Endothelial cell of umbilical vein (primary cell): ENCODE results near the gene MAMDC4. TPM values are rescaled to one million over a fixed set of nuclear protein-coding genes. Genes with fewer than 3 reads are reported as not detected.

Source experiments
- BruUV-seq: library from RNA; stranded (reverse); fragments of 400-500 nt; replicated peaks from 2 replicates; lab custom pipeline; 2021; lab: Mats Ljungman, UMichigan
- CTCF ChIA-PET: fragments of 300-600, 350-600 bp; sonication (Branson Sonifier 250); formaldehyde crosslinking; loops from one replicate; lab custom pipeline; 2021; ENCODE audit warnings: antibody characterized with exemption, inconsistent platforms; lab: Charles Lee
- POLR2A ChIA-PET: fragments of 300-600, 350-600 bp; sonication (Branson Sonifier 250); formaldehyde crosslinking; loops from one replicate; lab custom pipeline; 2021; ENCODE audit warnings: antibody characterized with exemption, inconsistent platforms; lab: Charles Lee
- DNase-seq: peaks from one replicate; pipeline ENCODE4 v3.0.0-alpha.2; 2011; ENCODE audit warnings: low read depth, low spot score
- FAIRE-seq: peaks from 2 replicates; lab custom pipeline; 2011; peaks lifted over from hg19 to GRCh38; lab: Jason Lieb, UNC
- H2AFZ ChIP-seq: 2 replicates; pipeline ENCODE4 v1.6.0; 2012; ENCODE audit warnings: low read depth, low read length, control low read depth, inconsistent platforms
- H3K27ac ChIP-seq: 2 replicates; pipeline ENCODE4 v1.5.1; 2011; ENCODE audit warnings: low read depth, mild to moderate bottlenecking, control low read depth, low read length, moderate library complexity; ENCODE audit not compliant: insufficient read depth
- H3K27me3 ChIP-seq, 2 experiments: 2 replicates each; pipeline versions ENCODE4 v1.6.0 to v1.6.1; 2011; ENCODE audit warnings: low read length in 2 of 2, mixed read lengths in 1 of 2; ENCODE audit not compliant: control insufficient read depth in 2 of 2, insufficient read depth in 2 of 2
- H3K36me3 ChIP-seq, 2 experiments: 2 replicates in 1 of 2; 3 replicates in 1 of 2; pipeline ENCODE4 v1.5.1; 2011; ENCODE audit warnings: low read length in 2 of 2, mild to moderate bottlenecking in 1 of 2, moderate library complexity in 1 of 2; ENCODE audit not compliant: control insufficient read depth in 2 of 2, insufficient read depth in 2 of 2; ENCODE audit errors: extremely low read depth in 1 of 2
- H3K4me1 ChIP-seq: 3 replicates; pipeline ENCODE4 v1.5.1; 2011; ENCODE audit warnings: mild to moderate bottlenecking, low read length; ENCODE audit not compliant: control insufficient read depth, insufficient read depth; ENCODE audit errors: extremely low read depth
- H3K4me2 ChIP-seq: 2 replicates; pipeline ENCODE4 v1.6.1; 2011; ENCODE audit warnings: low read length, control low read depth, mixed read lengths; ENCODE audit not compliant: insufficient read depth
- H3K4me3 ChIP-seq, 3 experiments: fragments of 200-600 bp in 1 of 3; sonication (generic), shearing (Covaris generic) in 1 of 3; replicated peaks in 1 of 3; 2 replicates each; pipeline ENCODE4 v1.5.1; 2011 to 2016; ENCODE audit warnings: control low read depth in 3 of 3, low read length in 3 of 3, mild to moderate bottlenecking in 2 of 3, inconsistent platforms in 1 of 3, low read depth in 1 of 3, moderate library complexity in 1 of 3; ENCODE audit not compliant: insufficient read depth in 1 of 3
- H3K79me2 ChIP-seq: 2 replicates; pipeline ENCODE4 v1.6.0; 2012; ENCODE audit warnings: low read length, inconsistent platforms; ENCODE audit not compliant: control insufficient read depth, insufficient read depth
- H3K9ac ChIP-seq: replicated peaks from 2 replicates; pipeline ENCODE3; 2011; ENCODE audit warnings: low read length, control low read depth; ENCODE audit not compliant: insufficient read depth; ENCODE audit errors: extremely low read depth
- H3K9me1 ChIP-seq: replicated peaks from 3 replicates; pipeline ENCODE4 v1.6.0; 2011; ENCODE audit warnings: mild to moderate bottlenecking, low read length; ENCODE audit not compliant: control insufficient read depth, insufficient read depth; ENCODE audit errors: extremely low read depth
- H3K9me3 ChIP-seq: replicated peaks from 2 replicates; pipeline ENCODE4 v1.5.1; 2012; ENCODE audit warnings: low read length, inconsistent platforms; ENCODE audit not compliant: control insufficient read depth, insufficient read depth
- H4K20me1 ChIP-seq: replicated peaks from 2 replicates; pipeline ENCODE3; 2011; ENCODE audit warnings: mild to moderate bottlenecking, low read length; ENCODE audit not compliant: control insufficient read depth, insufficient read depth; ENCODE audit errors: extremely low read depth
- CTCF ChIP-seq, 2 donors: IDR thresholded peaks; 1 replicate in 1 of 2; 2 replicates in 1 of 2; pipeline ENCODE4 v1.5.1; 2011; ENCODE audit warnings: low read length in 2 of 2, mild to moderate bottlenecking in 2 of 2, moderate library complexity in 2 of 2, control low read depth in 1 of 2, inconsistent platforms in 1 of 2, low read depth in 1 of 2; ENCODE audit not compliant: insufficient read depth in 1 of 2; ENCODE audit errors: extremely low read depth in 1 of 2
- EZH2 ChIP-seq: IDR thresholded peaks from 2 replicates; pipeline ENCODE4 v1.6.1; 2012; ENCODE audit warnings: borderline replicate concordance, low read depth, mild to moderate bottlenecking, moderate library complexity, low read length, inconsistent platforms; ENCODE audit not compliant: severe bottlenecking
- FOS ChIP-seq: IDR thresholded peaks from 2 replicates; pipeline ENCODE4 v1.6.1; 2011; ENCODE audit warnings: mild to moderate bottlenecking, low read length, moderate library complexity, borderline replicate concordance; ENCODE audit not compliant: insufficient read depth
- GATA2 ChIP-seq: IDR thresholded peaks from 2 replicates; pipeline ENCODE4 v1.7.0; 2011; ENCODE audit warnings: low read depth, mild to moderate bottlenecking, moderate library complexity, mixed read lengths, low read length; ENCODE audit not compliant: insufficient read length, insufficient read depth
- JUN ChIP-seq: IDR thresholded peaks from 2 replicates; pipeline ENCODE4 v1.6.1; 2011; ENCODE audit warnings: borderline replicate concordance, low read depth; ENCODE audit not compliant: insufficient read length, insufficient read depth
- MAX ChIP-seq: IDR thresholded peaks from 2 replicates; pipeline ENCODE4 v1.6.1; 2011; ENCODE audit not compliant: insufficient read depth, insufficient read length
- MYC ChIP-seq: IDR thresholded peaks from one replicate; pipeline ENCODE4 v1.6.1; 2011; ENCODE audit warnings: mild to moderate bottlenecking, low read depth, low read length
- POLR2A ChIP-seq: IDR thresholded peaks from 2 replicates; pipeline ENCODE4 v1.6.1; 2012; ENCODE audit warnings: low read depth, mild to moderate bottlenecking, control low read depth, low read length
- POLR2AphosphoS5 ChIP-seq: IDR thresholded peaks from 2 replicates; pipeline ENCODE4 v1.6.1; 2012; ENCODE audit warnings: low read depth, mild to moderate bottlenecking, control low read depth, low read length, moderate library complexity; ENCODE audit not compliant: insufficient read depth
- dilution Hi-C: fragments of 300-500 bp; cut with MboI; formaldehyde crosslinking; loops from one replicate; pipeline ENCODE4 v1.15.0; 2019; ENCODE audit warnings: low sequenced_read_pairs; ENCODE audit not compliant: extremely low pct_ligation_motif_present
- intact Hi-C: fragments of 100-400 bp; cut with micrococcal nuclease; formaldehyde crosslinking; loops from one replicate; pipeline ENCODE4 v1.10.0; 2022
- polyA plus RNA-seq, 4 experiments: library from polyadenylated mRNA; depleted of rRNA in 3 of 4; stranded (reverse) in 3 of 4; unstranded in 1 of 4; fragments of >200 nt; gene quantifications; 2 replicates each; pipeline versions ENCODE4 v1.2.1 to v1.2.3, GENCODE V29; 2011 to 2012; ENCODE audit warnings: missing spikeins in 1 of 4
- total RNA-seq: library from RNA; stranded (reverse); gene quantifications from 2 replicates; pipeline ENCODE4 v1.2.3, GENCODE V29; 2021

MAMDC4 gene
- total and polyA plus RNA-seq, 2 donors (not counting 3 experiments of a cell fraction or from before 2014, with no cell fraction given), result 3.6 to 7.2 TPM

GRCh38 chr9:136857581-136858412 is 5.7 kb downstream of the MAMDC4 start:
- no peaks in the 10 kb centered on the region for H3K79me2 ChIP-seq
- no peak overlapping the region for H2AFZ ChIP-seq
- BruUV-seq, result no TSS peak
- no peak for DNase-seq
- H3K36me3 ChIP-seq, result peaks cover 0 to 11% of the 10 kb centered on the region in 2 experiments
- peak; percentile 10 for TF ChIP-seq POLR2AphosphoS5
- no peak for TF ChIP-seq MAX
- no peaks in the 10 kb centered on the region for H3K27me3 ChIP-seq
- no peak overlapping the region for H3K9ac ChIP-seq
- no peak overlapping the region for H3K4me2 ChIP-seq
- dilution Hi-C loops, result no loop called here
- no peaks in the 10 kb centered on the region for H3K9me3 ChIP-seq
- no peaks in the 10 kb centered on the region for H3K4me1 ChIP-seq
- H3K9me1 ChIP-seq, result no peaks in the 10 kb centered on the region
- no peaks in the 10 kb centered on the region for H4K20me1 ChIP-seq
- no peak overlapping the region for H3K27ac ChIP-seq
- no peak for FAIRE-seq
- intact Hi-C loops, result no loop called here
- ChIA-PET POLR2A (no interaction called here), CTCF (no interaction called here)
- no peak overlapping the region for H3K4me3 ChIP-seq

- Histone ChIP-seq H3K9me3 (no peaks in the 10 kb centered on the region), H3K9ac (no peak overlapping the region), H3K36me3 (peaks cover 3 to 18% of the 10 kb centered on the region in 2 experiments), H3K4me2 (no peak overlapping the region), H3K27me3 (no peaks in the 10 kb centered on the region), H3K9me1 (no peaks in the 10 kb centered on the region), H2AFZ (no peak overlapping the region), H3K4me3 (no peak overlapping the region), H3K79me2 (no peaks in the 10 kb centered on the region), H4K20me1 (no peaks in the 10 kb centered on the region), H3K4me1 (no peaks in the 10 kb centered on the region), H3K27ac (no peak overlapping the region)
- CTCF ChIA-PET, result no interaction called here
- dilution Hi-C loops (no loop called here), intact Hi-C loops (no loop called here)
- no TSS peak for BruUV-seq
- DNase-seq (no peak), FAIRE-seq (no peak)
- TF ChIP-seq EZH2 (no peak), CTCF (IDR thresholded peaks at IDR 0.05; ENCODE audit: extremely low read depth in 1 of 2, insufficient read depth in 1 of 2, low read depth in 1 of 2, low read length in 2 of 2) (no peak), JUN (no peak), POLR2AphosphoS5 (no peak), POLR2A (no peak), GATA2 (no peak), MYC (no peak), FOS (no peak), MAX (no peak)
- POLR2A ChIA-PET, result no interaction called here
Observed at GRCh38 chr9:136858452-136858843, 6.3 kb downstream of the MAMDC4 start.
